GM21515 (cell line): ENCODE data around the gene SEMA3E.

Experiments
- ATAC-seq: cut with Tn5 transposase; IDR thresholded peaks from one replicate; pipeline ENCODE4 v1.9.1; 2021; ENCODE audit not compliant: unreplicated experiment

SEMA3E gene

GRCh38 chr7:83643012-83643411 lies 5.9 kb downstream of the SEMA3E start:
- no peak for ATAC-seq

GRCh38 chr7:83640731-83641537 lies 8.0 kb downstream of the SEMA3E start:
- no peak for ATAC-seq

GRCh38 chr7:83640240-83640639 lies 8.7 kb downstream of the SEMA3E start:
- ATAC-seq, result no peak

- ATAC-seq, result no peak
Measured at GRCh38 chr7:83633516-83633915, 15.4 kb downstream of the SEMA3E start.

- no peak for ATAC-seq
Measured at GRCh38 chr7:83629117-83629880, 19.6 kb downstream of the SEMA3E start.

GRCh38 chr7:83617858-83618257 lies 31.1 kb downstream of the SEMA3E start:
- no peak for ATAC-seq

GRCh38 chr7:83614112-83614511 lies 34.8 kb downstream of the SEMA3E start:
- ATAC-seq, result no peak

GRCh38 chr7:83613232-83613631 lies 35.7 kb downstream of the SEMA3E start:
- ATAC-seq, result no peak

GRCh38 chr7:83611776-83612175 lies 37.2 kb downstream of the SEMA3E start:
- ATAC-seq, result no peak

GRCh38 chr7:83610649-83611304 lies 38.2 kb downstream of the SEMA3E start:
- ATAC-seq, result no peak

- no peak for ATAC-seq
Measured at GRCh38 chr7:83608716-83609115, 40.2 kb downstream of the SEMA3E start.

GRCh38 chr7:83603649-83604048 lies 45.3 kb downstream of the SEMA3E start:
- no peak for ATAC-seq

GRCh38 chr7:83599131-83599530 lies 49.8 kb downstream of the SEMA3E start:
- ATAC-seq, result no peak

GRCh38 chr7:83593921-83594475 lies 54.9 kb downstream of the SEMA3E start:
- ATAC-seq, result no peak

GRCh38 chr7:83588602-83589240 lies 60.2 kb downstream of the SEMA3E start:
- no peak for ATAC-seq

GRCh38 chr7:83586281-83586680 lies 62.7 kb downstream of the SEMA3E start:
- no peak for ATAC-seq

GRCh38 chr7:83581667-83582435 lies 67.1 kb downstream of the SEMA3E start:
- ATAC-seq, result no peak

- no peak for ATAC-seq
Measured at GRCh38 chr7:83579740-83580139, 69.2 kb downstream of the SEMA3E start.

- ATAC-seq, result no peak
Measured at GRCh38 chr7:83575436-83575835, 73.5 kb downstream of the SEMA3E start.

GRCh38 chr7:83574616-83575015 lies 74.3 kb downstream of the SEMA3E start:
- no peak for ATAC-seq
